OCI-LY3 (cell line): ENCODE measurements around the gene TMPRSS5.

Source experiments
- H2AFZ ChIP-seq: fragments of 200-600, 300-600 bp; shearing (Covaris generic); 2 replicates; pipeline ENCODE4 v1.6.0; 2014; ENCODE audit warnings: antibody characterized with exemption, low read depth, low read length
- H3K27ac ChIP-seq: fragments of 200-600, 300-600 bp; sonication (generic); 2 replicates; pipeline ENCODE4 v1.5.1; 2014; ENCODE audit warnings: mild to moderate bottlenecking, low read length, moderate library complexity, mixed read lengths
- H3K27me3 ChIP-seq: fragments of 200-600, 300-600 bp; sonication (generic); 2 replicates; pipeline ENCODE4 v1.6.1; 2014; ENCODE audit warnings: low read depth, low read length, mixed read lengths
- H3K36me3 ChIP-seq: fragments of 200-600, 300-600 bp; sonication (generic); replicated peaks from 2 replicates; pipeline ENCODE3; 2014; ENCODE audit warnings: low read depth, low read length, mixed read lengths
- H3K4me1 ChIP-seq: fragments of 300-600, 200-600 bp; sonication (generic); 2 replicates; pipeline ENCODE4 v1.6.1; 2014; ENCODE audit warnings: low read length, mixed read lengths
- H3K4me2 ChIP-seq: fragments of 200-600, 300-600 bp; sonication (generic); 2 replicates; pipeline ENCODE4 v1.6.1; 2014; ENCODE audit warnings: low read length, mixed read lengths
- H3K4me3 ChIP-seq: fragments of 300-600, 200-600 bp; sonication (generic); 2 replicates; pipeline ENCODE4 v1.5.1; 2014; ENCODE audit warnings: antibody characterized with exemption, mild to moderate bottlenecking, low read length, moderate library complexity
- H3K79me2 ChIP-seq: fragments of 300-600, 200-600 bp; shearing (Covaris generic); 2 replicates; pipeline ENCODE4 v1.6.1; 2014; ENCODE audit warnings: mild to moderate bottlenecking, low read length, mixed read lengths
- H3K9ac ChIP-seq: fragments of 300-600, 200-600 bp; shearing (Covaris generic); 2 replicates; pipeline ENCODE4 v1.6.0; 2014; ENCODE audit warnings: mild to moderate bottlenecking, low read length, moderate library complexity
- H3K9me3 ChIP-seq: fragments of 200-600, 300-600 bp; shearing (Covaris generic); 2 replicates; pipeline ENCODE4 v1.6.1; 2014; ENCODE audit warnings: low read length, mixed read lengths; ENCODE audit not compliant: insufficient read depth
- H4K20me1 ChIP-seq: fragments of 200-600, 300-600 bp; sonication (generic); 2 replicates; pipeline ENCODE4 v1.6.1; 2016; ENCODE audit warnings: low read length, mixed read lengths; ENCODE audit not compliant: insufficient read depth
- EZH2phosphoT487 ChIP-seq: fragments of 200-600 bp; shearing (Covaris generic); IDR thresholded peaks from 2 replicates; pipeline ENCODE4 v1.6.1; 2018; ENCODE audit warnings: antibody characterized with exemption, mixed run types, low read depth
- TF ChIP-seq, protein P1 (sequence below): fragments of 200-600, 300-600 bp; sonication (generic); IDR thresholded peaks from 2 replicates; pipeline ENCODE4 v1.5.1; 2014; ENCODE audit warnings: antibody characterized with exemption, low read length, low read depth

The TMPRSS5 gene

DNA sequence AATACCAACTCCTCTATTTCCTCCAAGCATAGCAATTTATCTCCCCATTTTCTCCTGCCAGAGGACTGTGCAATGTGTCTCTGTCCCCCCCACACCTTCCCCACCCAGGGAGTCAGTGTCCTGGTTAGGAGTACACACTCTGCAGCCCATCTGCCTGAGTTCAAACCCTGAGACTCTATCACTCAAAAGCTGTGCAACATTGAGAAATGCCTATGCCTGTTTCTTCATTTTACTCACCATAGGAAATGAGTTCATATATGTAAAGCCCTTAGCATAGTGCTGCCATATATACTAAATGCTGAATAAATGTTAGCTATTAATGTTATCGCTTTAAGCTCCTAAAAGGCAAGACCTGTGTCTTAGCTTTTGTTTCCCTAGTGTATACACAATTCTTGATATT, 64.0 kb downstream of the TMPRSS5 start:
- TF ChIP-seq EZH2phosphoT487 = no peak
- TF ChIP-seq, protein P1, sequence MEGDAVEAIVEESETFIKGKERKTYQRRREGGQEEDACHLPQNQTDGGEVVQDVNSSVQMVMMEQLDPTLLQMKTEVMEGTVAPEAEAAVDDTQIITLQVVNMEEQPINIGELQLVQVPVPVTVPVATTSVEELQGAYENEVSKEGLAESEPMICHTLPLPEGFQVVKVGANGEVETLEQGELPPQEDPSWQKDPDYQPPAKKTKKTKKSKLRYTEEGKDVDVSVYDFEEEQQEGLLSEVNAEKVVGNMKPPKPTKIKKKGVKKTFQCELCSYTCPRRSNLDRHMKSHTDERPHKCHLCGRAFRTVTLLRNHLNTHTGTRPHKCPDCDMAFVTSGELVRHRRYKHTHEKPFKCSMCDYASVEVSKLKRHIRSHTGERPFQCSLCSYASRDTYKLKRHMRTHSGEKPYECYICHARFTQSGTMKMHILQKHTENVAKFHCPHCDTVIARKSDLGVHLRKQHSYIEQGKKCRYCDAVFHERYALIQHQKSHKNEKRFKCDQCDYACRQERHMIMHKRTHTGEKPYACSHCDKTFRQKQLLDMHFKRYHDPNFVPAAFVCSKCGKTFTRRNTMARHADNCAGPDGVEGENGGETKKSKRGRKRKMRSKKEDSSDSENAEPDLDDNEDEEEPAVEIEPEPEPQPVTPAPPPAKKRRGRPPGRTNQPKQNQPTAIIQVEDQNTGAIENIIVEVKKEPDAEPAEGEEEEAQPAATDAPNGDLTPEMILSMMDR = no peak
- Histone ChIP-seq H3K36me3 (no peaks in the 10 kb centered on the region), H3K9ac (no peak overlapping the region), H3K4me1 (no peaks in the 10 kb centered on the region), H3K27ac (no peak overlapping the region), H3K79me2 (no peaks in the 10 kb centered on the region), H3K4me2 (no peak overlapping the region), H3K9me3 (no peaks in the 10 kb centered on the region), H3K27me3 (peaks cover 7% of the 10 kb centered on the region; the same call in 1 of the 2 replicates), H4K20me1 (no peaks in the 10 kb centered on the region), H3K4me3 (no peak overlapping the region), H2AFZ (no peak overlapping the region)

GRCh38 chr11:113638376-113638775, 67.7 kb downstream of the TMPRSS5 start:
- H3K36me3 ChIP-seq = no peaks in the 10 kb centered on the region
- no peaks in the 10 kb centered on the region for H3K79me2 ChIP-seq
- H3K4me1 ChIP-seq = no peaks in the 10 kb centered on the region
- H2AFZ ChIP-seq = no peak overlapping the region
- TF ChIP-seq, protein P1 = no peak
- no peak for TF ChIP-seq EZH2phosphoT487
- H4K20me1 ChIP-seq = no peaks in the 10 kb centered on the region
- H3K27me3 ChIP-seq = peaks cover 7% of the 10 kb centered on the region; the same call in 1 of the 2 replicates
- H3K9ac ChIP-seq = no peak overlapping the region
- no peak overlapping the region for H3K4me2 ChIP-seq
- no peak overlapping the region for H3K27ac ChIP-seq
- no peaks in the 10 kb centered on the region for H3K9me3 ChIP-seq
- no peak overlapping the region for H3K4me3 ChIP-seq

DNA sequence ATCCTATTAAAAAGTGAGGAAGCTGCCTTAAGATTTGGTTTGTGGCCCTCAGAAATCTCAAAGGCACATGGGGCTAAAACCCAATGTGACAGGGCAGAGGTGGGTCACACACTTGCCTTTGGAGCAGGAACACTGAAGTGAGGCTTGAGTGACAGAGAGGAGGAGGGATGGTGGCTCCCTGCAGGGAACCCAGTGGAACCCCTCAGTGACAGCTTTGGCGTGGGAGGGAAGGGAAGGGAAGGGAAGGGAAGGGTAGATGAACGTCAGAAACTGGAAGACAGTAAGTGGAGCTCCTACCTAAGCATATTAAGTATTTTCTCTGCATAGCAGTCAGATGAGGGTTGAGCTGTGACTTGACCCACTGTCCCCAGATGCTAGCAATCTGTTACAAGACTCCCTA, 68.5 kb downstream of the TMPRSS5 start:
- Histone ChIP-seq H3K27ac (no peak overlapping the region), H3K4me2 (no peak overlapping the region), H3K79me2 (no peaks in the 10 kb centered on the region), H2AFZ (no peak overlapping the region), H3K9ac (no peak overlapping the region), H3K36me3 (no peaks in the 10 kb centered on the region), H4K20me1 (no peaks in the 10 kb centered on the region), H3K9me3 (no peaks in the 10 kb centered on the region), H3K4me1 (no peaks in the 10 kb centered on the region), H3K27me3 (no peaks in the 10 kb centered on the region), H3K4me3 (no peak overlapping the region)
- TF ChIP-seq EZH2phosphoT487 = no peak
- TF ChIP-seq, protein P1 = no peak
